GM18907 (cell line): ENCODE data around the gene EMID1.

Experiments used
- ATAC-seq: cut with Tn5 transposase; IDR thresholded peaks from one replicate; pipeline ENCODE4 v1.9.1; 2021; ENCODE audit warnings: mild to moderate bottlenecking, moderate library complexity; ENCODE audit not compliant: unreplicated experiment

EMID1 gene

GRCh38 chr22:29205594-29206371 is at the start of gene EMID1:
Gene EMID1 (plus strand): TSS chr22:29205896. CDS start chr22:29206039, 143 bp downstream.
- no peak for ATAC-seq

- no peak for ATAC-seq
These were observed 49.7 kb upstream of the EMID1 start for GRCh38 chr22:29155966-29156365.

GRCh38 chr22:29156507-29156906 is 49.2 kb upstream of the EMID1 start:
- no peak for ATAC-seq

- no peak for ATAC-seq
These were observed 47.7 kb upstream of the EMID1 start for GRCh38 chr22:29157759-29158535.

GRCh38 chr22:29158546-29158945 is 47.1 kb upstream of the EMID1 start:
- ATAC-seq, result no peak

GRCh38 chr22:29163808-29164207 is 41.9 kb upstream of the EMID1 start:
- ATAC-seq, result no peak

GRCh38 chr22:29165321-29166060 is 40.2 kb upstream of the EMID1 start:
- no peak for ATAC-seq

- no peak for ATAC-seq
These were observed 39.5 kb upstream of the EMID1 start for GRCh38 chr22:29166180-29166579.

- ATAC-seq, result peak; percentile 89
These were observed 38.4 kb upstream of the EMID1 start for GRCh38 chr22:29167032-29167911.

- no peak for ATAC-seq
These were observed 34.0 kb upstream of the EMID1 start for GRCh38 chr22:29171721-29172120.

- ATAC-seq, result no peak
These were observed 33.5 kb upstream of the EMID1 start for GRCh38 chr22:29172216-29172615.

- no peak for ATAC-seq
These were observed 30.3 kb upstream of the EMID1 start for GRCh38 chr22:29175312-29175835.

GRCh38 chr22:29183971-29184848 is 21.5 kb upstream of the EMID1 start:
- ATAC-seq, result no peak

GRCh38 chr22:29184849-29185490 is 20.7 kb upstream of the EMID1 start:
- no peak for ATAC-seq

- no peak for ATAC-seq
These were observed 19.4 kb upstream of the EMID1 start for GRCh38 chr22:29186302-29186701.

- no peak for ATAC-seq
These were observed 17.9 kb upstream of the EMID1 start for GRCh38 chr22:29187831-29188230.

- ATAC-seq, result no peak
These were observed 15.6 kb upstream of the EMID1 start for GRCh38 chr22:29190051-29190450.

GRCh38 chr22:29190918-29191317 is 14.8 kb upstream of the EMID1 start:
- ATAC-seq, result no peak

GRCh38 chr22:29193021-29193420 is 12.7 kb upstream of the EMID1 start:
- ATAC-seq, result no peak
